Hematopoietic multipotent progenitor cell treated with erythropoietin and hydrocortisone succinate and interleukin-3 and kit ligand, for 17 days (in vitro differentiated cells): ENCODE results near the gene TAF8.

ENCODE experiments used
- DNase-seq: peaks from one replicate; pipeline ENCODE4 v3.0.0-alpha.2; 2015; ENCODE audit warnings: low spot score

TAF8 gene

GRCh38 chr6:42051268-42051653, 937 bp downstream of the TAF8 start:
- DNase-seq = peak; percentile 45

- no peak for DNase-seq
Measured at GRCh38 chr6:42053601-42054000, 3.3 kb downstream of the TAF8 start.

- no peak for DNase-seq
Measured at GRCh38 chr6:42059743-42060142, 9.4 kb downstream of the TAF8 start.

GRCh38 chr6:42066156-42066675, 15.9 kb downstream of the TAF8 start:
- no peak for DNase-seq

GRCh38 chr6:42068173-42068572, 17.8 kb downstream of the TAF8 start:
- no peak for DNase-seq

GRCh38 chr6:42068872-42069522, 18.7 kb downstream of the TAF8 start:
- DNase-seq = no peak

GRCh38 chr6:42071881-42072583, 21.7 kb downstream of the TAF8 start:
- DNase-seq = no peak

- no peak for DNase-seq
Measured at GRCh38 chr6:42073287-42073686, 23.0 kb downstream of the TAF8 start.

GRCh38 chr6:42075159-42075838, 25.0 kb downstream of the TAF8 start:
- peak; percentile 72 for DNase-seq

- DNase-seq = no peak
Measured at GRCh38 chr6:42078386-42078785, 28.1 kb downstream of the TAF8 start.

GRCh38 chr6:42079941-42080464, 29.7 kb downstream of the TAF8 start:
- DNase-seq = no peak

- no peak for DNase-seq
Measured at GRCh38 chr6:42083530-42083929, 33.2 kb downstream of the TAF8 start.

GRCh38 chr6:42084889-42085288, 34.6 kb downstream of the TAF8 start:
- DNase-seq = no peak

GRCh38 chr6:42086046-42087035, 36.0 kb downstream of the TAF8 start:
- no peak for DNase-seq

- no peak for DNase-seq
Measured at GRCh38 chr6:42088101-42088591, 37.8 kb downstream of the TAF8 start.

GRCh38 chr6:42090819-42091717, 40.7 kb downstream of the TAF8 start:
- DNase-seq = no peak

GRCh38 chr6:42091718-42092023, 41.3 kb downstream of the TAF8 start:
- DNase-seq = no peak

GRCh38 chr6:42093582-42094329, 43.4 kb downstream of the TAF8 start:
- DNase-seq = no peak

- DNase-seq = no peak
Measured at GRCh38 chr6:42095094-42095493, 44.8 kb downstream of the TAF8 start.
